Heart left ventricle (tissue), 11 donors: Measurements from ENCODE around the gene ZNF207. TPM values are rescaled to one million over a fixed set of nuclear protein-coding genes. Genes with fewer than 3 reads are reported as not detected.

Source experiments
- microRNA counts, 2 donors: library from miRNA; unstranded; fragments of <30 nt; microRNA quantifications; one replicate each; lab custom pipeline; 2016
- microRNA-seq, 4 donors: library from miRNA; unstranded; fragments of <30 nt; microRNA quantifications; one replicate each; pipeline versions ENCODE4 to v1.2.0, GENCODE V29; 2017 to 2020
- polyA plus RNA-seq, 2 donors: library from polyadenylated mRNA; stranded (reverse); fragments of 200-250 nt; gene quantifications; one replicate each; pipeline ENCODE4 v1.2.3, GENCODE V29; 2013
- total RNA-seq, 9 donors: library from RNA; depleted of rRNA in 2 of 9; stranded (reverse); fragments of >200 nt in 2 of 9; fragmentation: NEBNext Ultra II Directional in 3 of 9; extraction: Animal tissue kit (Norgen Biotek cat#: 25700) in 3 of 9; gene quantifications; one replicate each; pipeline versions ENCODE4 v1.1.0 to v1.2.4, GENCODE V29; 2016 to 2023
- donor health status: ischemic (EF 13 %, LVEDD 7.1; RV severe dilation, severe dysfunction).
- donor health status: healthy with polysubstance abuse.
- donor health status: DM: no; HTN: yes; CAD: no.
- donor health status: DM: no; HTN: no; CAD: no.
- donor health status: ischemic (EF 25% LVEDD 5.7; RV mildly dilated, moderate dysfunction).
- donor health status: healthy.
- donor health status: DM: yes; HTN: yes; CAD: no.
- donor health status: PGD.
- donor health status: nonischemic (EF 23%, LVEDD 6.1; RV moderate dilation, normal function).

The ZNF207 gene
- total and polyA plus RNA-seq, 11 donors, result 42.5 to 108 (median 72.1) TPM

MicroRNAs within 50 kb of the gene (microRNA counts, 767-probe panel; counts per million panel counts)
- microRNA hsa-miR-632 (lab: Ali Mortazavi, UCI), result 71.6 to 1,208 counts per million in 2 donors

Small RNA genes within 50 kb of the gene (microRNA-seq; reads per million reads assigned to microRNA genes)
- gene MIR632, result 0 to 0.77 (median 0.19) reads per million in 4 donors

Other genes starting within 250 kb of the ZNF207 start
- 10 to 100 TPM; 41.5 to 76.8 (median 54.4) TPM for gene RHOT1, start 207.7 kb upstream of the ZNF207 start, total RNA-seq
- 10 to 100 TPM; 43.5 to 53.5 TPM for gene RHOT1, start 207.7 kb upstream of the ZNF207 start, polyA plus RNA-seq
- 1 to 10 TPM in 3 of 9 donors, under 1 TPM in 6; 0.05 to 3.8 (median 0.36) TPM for gene RHBDL3, start 84.3 kb upstream of the ZNF207 start, total RNA-seq
- 1 to 10 TPM in 1 of 2 donors, under 1 TPM in 1; 0.25 to 4.8 TPM for gene RHBDL3, start 84.3 kb upstream of the ZNF207 start, polyA plus RNA-seq
- gene C17orf75, start 8.0 kb upstream of the ZNF207 start, total RNA-seq, result 10 to 100 TPM in 8 of 9 donors, 1 to 10 TPM in 1; 7.9 to 24.1 (median 17.5) TPM
- 10 to 100 TPM; 12.2 to 12.5 TPM for gene C17orf75, start 8.0 kb upstream of the ZNF207 start, polyA plus RNA-seq
- 10 to 100 TPM; 52.7 to 94.8 (median 78.9) TPM for gene PSMD11, start 94.4 kb downstream of the ZNF207 start, total RNA-seq
- 10 to 100 TPM; 63.1 to 66.7 TPM for gene PSMD11, start 94.4 kb downstream of the ZNF207 start, polyA plus RNA-seq
- 1 to 10 TPM in 8 of 9 donors, under 1 TPM in 1; 1.00 to 2.9 (median 1.5) TPM for gene CDK5R1, start 136.8 kb downstream of the ZNF207 start, total RNA-seq
- 1 to 10 TPM in 1 of 2 donors, under 1 TPM in 1; 0.57 to 2.0 TPM for gene CDK5R1, start 136.8 kb downstream of the ZNF207 start, polyA plus RNA-seq